DND-41 (cell line): Measurements from ENCODE around the gene USP32.

Experiments used
- ATAC-seq: fragments of 200-7000 bp; cut with Tn5 transposase; 3 replicates; pipeline ENCODE4 v1.9.1; 2021; ENCODE audit warnings: low read depth; ENCODE audit not compliant: insufficient read depth
- DNase-seq: peaks from one replicate; pipeline ENCODE4 v3.0.0-alpha.2; 2020
- H2AFZ ChIP-seq: 2 replicates; pipeline ENCODE4 v1.6.0; 2012; ENCODE audit warnings: low read depth, low read length
- H3K27ac ChIP-seq: 2 replicates; pipeline ENCODE4 v1.5.1; 2012; ENCODE audit warnings: low read length, inconsistent platforms
- H3K27me3 ChIP-seq: fragments of 200-600 bp; sonication (generic); 2 replicates; pipeline ENCODE4 v1.6.0; 2012; ENCODE audit warnings: low read length, mild to moderate bottlenecking, inconsistent platforms; ENCODE audit not compliant: insufficient read depth, poor library complexity
- H3K36me3 ChIP-seq: 2 replicates; pipeline ENCODE4 v1.5.1; 2012; ENCODE audit warnings: low read length, inconsistent platforms; ENCODE audit not compliant: insufficient read depth
- H3K4me1 ChIP-seq: 2 replicates; pipeline ENCODE4 v1.5.1; 2012; ENCODE audit warnings: mild to moderate bottlenecking, low read length; ENCODE audit not compliant: insufficient read depth
- H3K4me2 ChIP-seq: 2 replicates; pipeline ENCODE4 v1.6.0; 2012; ENCODE audit warnings: mild to moderate bottlenecking, moderate library complexity, low read length, inconsistent platforms; ENCODE audit not compliant: insufficient read depth
- H3K4me3 ChIP-seq, 2 experiments: fragments of 200-600 bp in 1 of 2; shearing (Covaris generic) in 1 of 2; 2 replicates each; pipeline ENCODE4 v1.5.1; 2012 to 2016; ENCODE audit warnings: inconsistent platforms in 2 of 2, low read length in 2 of 2, mild to moderate bottlenecking in 2 of 2, low read depth in 1 of 2, moderate library complexity in 1 of 2
- H3K79me2 ChIP-seq: 2 replicates; pipeline ENCODE4 v1.6.0; 2012; ENCODE audit warnings: low read length, inconsistent platforms; ENCODE audit not compliant: insufficient read depth
- H3K9ac ChIP-seq: 2 replicates; pipeline ENCODE4 v1.6.0; 2012; ENCODE audit warnings: low read depth, mild to moderate bottlenecking, inconsistent platforms, low read length, moderate library complexity
- H3K9me3 ChIP-seq: 2 replicates; pipeline ENCODE4 v1.5.1; 2012; ENCODE audit warnings: low read length, moderate library complexity, mild to moderate bottlenecking, inconsistent platforms; ENCODE audit not compliant: insufficient read depth, severe bottlenecking
- H4K20me1 ChIP-seq: 2 replicates; pipeline ENCODE4 v1.6.0; 2012; ENCODE audit warnings: low read length; ENCODE audit not compliant: insufficient read depth
- CTCF ChIP-seq: IDR thresholded peaks from 2 replicates; pipeline ENCODE4 v1.5.1; 2012; ENCODE audit warnings: borderline replicate concordance, low read length, moderate library complexity, mild to moderate bottlenecking; ENCODE audit not compliant: poor library complexity, severe bottlenecking; ENCODE audit errors: extremely low read depth
- EZH2 ChIP-seq: IDR thresholded peaks from 3 replicates; pipeline ENCODE4 v1.6.1; 2012; ENCODE audit warnings: borderline replicate concordance, low read depth, mild to moderate bottlenecking, moderate library complexity, low read length, inconsistent platforms; ENCODE audit not compliant: severe bottlenecking

USP32 gene

DNA sequence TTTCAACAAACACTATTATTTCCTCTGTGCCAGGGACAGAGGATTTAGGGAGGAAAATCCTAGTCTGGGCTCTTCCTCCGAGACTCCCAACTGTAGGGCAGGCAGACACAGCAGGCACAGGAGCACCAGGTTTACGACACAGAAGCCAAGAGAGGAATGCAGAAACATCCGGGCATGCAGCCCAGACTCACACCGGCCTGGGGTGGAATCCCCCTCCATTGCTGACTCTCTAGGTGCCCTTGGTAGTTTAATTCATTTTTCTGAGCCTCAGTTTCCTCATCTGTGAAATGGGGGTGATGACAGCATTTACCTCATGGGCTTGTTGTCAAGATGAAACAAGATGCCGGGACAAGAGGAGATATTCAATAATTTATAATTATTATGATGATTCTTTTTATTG lies 227.2 kb downstream of the USP32 start:
- Histone ChIP-seq H3K9ac (no peak overlapping the region), H3K4me3 (no peak overlapping the region), H4K20me1 (no peaks in the 10 kb centered on the region), H3K4me1 (no peaks in the 10 kb centered on the region), H3K36me3 (no peaks in the 10 kb centered on the region), H3K4me2 (no peak overlapping the region), H3K27ac (no peak overlapping the region), H3K27me3 (no peaks in the 10 kb centered on the region), H3K79me2 (no peaks in the 10 kb centered on the region), H2AFZ (no peak overlapping the region), H3K9me3 (no peaks in the 10 kb centered on the region)
- no peak for ATAC-seq
- TF ChIP-seq EZH2, result no peak
- no peak for TF ChIP-seq CTCF
- DNase-seq, result no peak

DNA sequence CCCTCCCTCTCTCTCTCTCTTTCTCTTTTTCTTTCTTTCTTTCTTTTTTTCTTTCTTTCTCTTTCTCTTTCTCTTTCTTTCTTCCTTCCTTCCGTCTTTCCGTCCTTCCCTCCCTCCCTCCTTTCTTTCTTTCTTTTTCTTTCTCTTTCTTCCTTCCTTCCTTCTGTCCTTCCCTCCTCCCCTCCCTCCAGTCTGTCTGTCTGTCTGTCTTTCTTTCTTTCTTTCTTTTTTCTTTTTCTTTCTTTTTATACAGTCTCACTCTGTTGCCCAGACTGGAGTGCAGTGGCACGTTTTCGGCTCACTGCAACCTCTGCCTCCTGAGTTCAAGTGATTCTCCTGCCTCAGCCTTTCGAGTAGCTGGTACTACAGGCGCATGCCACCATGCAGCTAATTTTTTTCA lies 227.8 kb downstream of the USP32 start:
- TF ChIP-seq EZH2, result no peak
- no peaks in the 10 kb centered on the region for H3K36me3 ChIP-seq
- no peaks in the 10 kb centered on the region for H3K79me2 ChIP-seq
- no peak overlapping the region for H2AFZ ChIP-seq
- H3K4me1 ChIP-seq, result no peaks in the 10 kb centered on the region
- H3K4me3 ChIP-seq, result no peak overlapping the region
- no peak overlapping the region for H3K4me2 ChIP-seq
- H3K27me3 ChIP-seq, result no peaks in the 10 kb centered on the region
- H3K27ac ChIP-seq, result no peak overlapping the region
- no peak for ATAC-seq
- H3K9me3 ChIP-seq, result no peaks in the 10 kb centered on the region
- DNase-seq, result no peak
- H4K20me1 ChIP-seq, result no peaks in the 10 kb centered on the region
- no peak overlapping the region for H3K9ac ChIP-seq

- Histone ChIP-seq H3K27me3 (no peaks in the 10 kb centered on the region), H3K79me2 (no peaks in the 10 kb centered on the region), H4K20me1 (no peaks in the 10 kb centered on the region; the same call in 1 of the 2 replicates), H2AFZ (no peak overlapping the region), H3K4me2 (no peak overlapping the region), H3K9ac (no peak overlapping the region), H3K9me3 (no peaks in the 10 kb centered on the region), H3K27ac (no peak overlapping the region), H3K4me1 (no peaks in the 10 kb centered on the region), H3K4me3 (no peak overlapping the region), H3K36me3 (no peaks in the 10 kb centered on the region)
- TF ChIP-seq EZH2, result no peak
- no peak for TF ChIP-seq CTCF
- ATAC-seq (0 out of 3 replicates have a peak, but pooled peaks have one; percentile 32), DNase-seq (no peak)
These were observed 228.7 kb downstream of the USP32 start for GRCh38 chr17:60163108-60163784.

DNA sequence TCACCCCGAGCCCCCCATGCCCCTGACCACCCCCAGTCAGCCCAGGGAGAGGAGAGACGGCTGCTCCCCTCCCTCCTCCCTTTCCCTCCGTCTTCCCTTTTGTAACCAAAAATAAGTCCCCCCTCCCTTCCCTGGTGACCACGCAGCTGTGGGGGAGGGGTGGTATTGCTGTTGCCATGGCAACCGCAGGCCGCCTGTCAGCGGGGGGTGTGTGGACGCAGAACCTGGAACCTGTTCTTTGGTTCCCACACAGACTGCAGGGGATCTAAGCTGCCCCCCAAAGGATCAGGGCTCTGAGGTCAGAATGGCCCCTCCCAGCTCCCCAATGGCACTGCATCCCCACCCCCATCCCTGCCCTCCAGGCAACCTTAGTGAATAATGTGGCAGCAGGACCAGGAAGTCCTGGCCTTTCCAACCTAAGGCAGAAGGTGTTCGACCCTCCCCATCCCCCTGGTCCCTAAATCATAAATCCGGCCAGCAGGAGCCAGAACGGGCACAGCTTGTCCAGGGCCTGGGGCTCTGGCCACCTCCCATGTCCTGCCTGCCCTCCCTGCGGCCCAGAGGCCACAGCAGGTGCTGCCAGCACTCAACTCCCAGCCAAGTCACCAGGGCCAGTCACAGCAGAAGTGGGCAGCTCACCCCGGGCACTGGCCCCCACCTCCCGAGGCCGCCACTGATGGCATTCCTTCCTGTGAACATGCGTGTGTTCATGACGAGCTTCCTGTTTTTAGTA lies 230.2 kb downstream of the USP32 start:
- Histone ChIP-seq H3K4me3 (no peak overlapping the region), H3K4me2 (no peak overlapping the region), H3K27ac (no peak overlapping the region)

More for the DNA sequence above, 230.2 kb downstream of the USP32 start:
- H3K36me3 ChIP-seq, result no peaks in the 10 kb centered on the region
- H3K9me3 ChIP-seq, result no peaks in the 10 kb centered on the region
- TF ChIP-seq CTCF (no peak), EZH2 (no peak)
- DNase-seq (no peak), ATAC-seq (no peak)
- H3K9ac ChIP-seq, result no peak overlapping the region
- H2AFZ ChIP-seq, result no peak overlapping the region
- no peaks in the 10 kb centered on the region for H3K79me2 ChIP-seq
- H4K20me1 ChIP-seq, result no peaks in the 10 kb centered on the region; the same call in 1 of the 2 replicates
- no peaks in the 10 kb centered on the region for H3K4me1 ChIP-seq
- no peaks in the 10 kb centered on the region for H3K27me3 ChIP-seq
